HG03135 (cell line): ENCODE measurements around the gene DHRS12.

Experiments used
- ATAC-seq: cut with Tn5 transposase; IDR thresholded peaks from one replicate; pipeline ENCODE4 v1.9.1; 2021; ENCODE audit warnings: mild to moderate bottlenecking, moderate library complexity; ENCODE audit not compliant: unreplicated experiment

Gene DHRS12

GRCh38 chr13:51730927-51731326, 73.0 kb downstream of the DHRS12 start:
- ATAC-seq, result no peak

DNA sequence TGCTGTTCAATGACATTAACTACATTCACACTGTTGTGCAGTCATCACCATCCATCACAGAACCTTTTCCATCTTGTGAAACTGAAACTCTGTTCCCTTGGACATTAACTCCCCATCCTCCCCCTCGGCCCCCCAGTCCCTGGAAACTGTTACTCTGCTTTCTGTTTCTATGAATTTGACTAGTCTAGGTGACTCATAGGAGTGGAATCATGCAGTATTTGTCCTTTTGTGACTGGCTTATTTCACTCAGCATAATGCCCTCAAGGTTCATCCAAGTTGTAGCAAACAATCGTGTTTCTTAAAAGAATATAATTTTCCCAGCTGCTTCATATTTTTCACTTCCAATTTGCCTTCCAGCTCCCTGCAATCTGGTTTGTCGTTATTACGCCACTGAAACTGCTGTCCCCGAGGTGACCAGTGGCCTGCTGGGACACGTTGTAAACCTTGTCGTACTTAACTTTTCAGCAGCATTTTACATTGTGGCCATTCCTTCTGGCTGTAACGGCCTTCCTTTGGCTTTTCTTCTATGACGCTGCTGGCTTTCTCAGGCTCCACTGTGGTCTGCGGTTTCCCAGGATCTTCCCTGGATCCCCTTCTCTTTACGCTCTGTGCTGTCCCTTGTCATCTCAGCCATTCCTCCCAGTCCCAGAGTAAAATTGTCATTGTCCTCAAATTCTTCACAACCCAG, 74.0 kb downstream of the DHRS12 start:
- ATAC-seq, result no peak

DNA sequence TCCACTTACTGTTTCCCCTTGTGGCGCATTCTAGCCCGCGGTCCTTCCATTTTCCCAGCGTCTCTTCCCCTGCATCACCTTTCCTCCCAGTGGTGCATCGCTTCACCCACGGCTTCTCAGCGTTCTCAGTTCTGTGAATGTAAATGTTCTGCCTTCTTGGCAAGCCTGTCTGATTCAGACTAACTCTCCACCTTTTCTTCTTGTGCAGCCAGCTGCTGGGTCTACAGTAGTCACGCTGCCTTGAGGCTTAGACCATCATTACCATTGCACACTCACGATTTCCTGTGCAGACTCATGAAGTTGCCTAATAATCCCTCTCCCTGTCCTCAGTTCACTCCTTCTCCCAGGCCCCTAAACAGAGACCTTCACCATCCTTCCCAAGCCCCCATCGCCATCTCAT, 75.0 kb downstream of the DHRS12 start:
- ATAC-seq, result no peak

GRCh38 chr13:51728275-51728673, 75.7 kb downstream of the DHRS12 start:
- ATAC-seq, result no peak

GRCh38 chr13:51727634-51728274, 76.2 kb downstream of the DHRS12 start:
- no peak for ATAC-seq

- no peak for ATAC-seq
These were observed 77.3 kb downstream of the DHRS12 start for GRCh38 chr13:51726446-51727193.

- no peak for ATAC-seq
These were observed 79.2 kb downstream of the DHRS12 start for GRCh38 chr13:51724721-51725120.

- no peak for ATAC-seq
These were observed 80.4 kb downstream of the DHRS12 start for GRCh38 chr13:51723529-51723928.

- peak; percentile 80 for ATAC-seq
These were observed 82.5 kb downstream of the DHRS12 start for GRCh38 chr13:51721496-51721895.

DNA sequence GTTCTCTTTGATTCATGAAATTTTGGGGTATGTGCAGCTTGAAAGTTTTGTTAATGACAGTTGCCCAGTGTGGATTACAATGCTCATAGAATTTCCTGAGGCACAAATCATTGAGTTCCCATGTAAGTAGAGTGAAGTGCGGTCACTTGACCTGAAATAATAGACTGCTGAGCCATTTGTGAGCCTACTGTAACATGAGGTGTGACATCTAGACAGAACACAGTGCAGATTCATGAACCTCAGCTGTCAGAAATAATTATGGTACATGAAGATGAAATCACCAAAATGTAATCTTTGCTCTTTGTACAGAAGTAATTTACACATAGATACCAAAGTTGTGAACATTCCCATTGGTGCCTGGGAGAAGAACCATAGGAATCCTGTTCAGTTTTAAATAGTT, 84.6 kb downstream of the DHRS12 start:
- no peak for ATAC-seq
